B cell (primary cell): ENCODE results near the gene TSNAX.

Experiments used
- CTCF ChIP-seq: fragments of 200-600 bp; IDR thresholded peaks from one replicate; pipeline ENCODE4 v1.8.0; 2022; ENCODE audit warnings: antibody characterized with exemption, mild to moderate bottlenecking
- EZH2 ChIP-seq: IDR thresholded peaks from 2 replicates; pipeline ENCODE4 v1.6.1; 2012; ENCODE audit warnings: borderline replicate concordance, low read depth, mild to moderate bottlenecking, moderate library complexity, low read length; ENCODE audit not compliant: insufficient read depth, poor library complexity, severe bottlenecking

DNA sequence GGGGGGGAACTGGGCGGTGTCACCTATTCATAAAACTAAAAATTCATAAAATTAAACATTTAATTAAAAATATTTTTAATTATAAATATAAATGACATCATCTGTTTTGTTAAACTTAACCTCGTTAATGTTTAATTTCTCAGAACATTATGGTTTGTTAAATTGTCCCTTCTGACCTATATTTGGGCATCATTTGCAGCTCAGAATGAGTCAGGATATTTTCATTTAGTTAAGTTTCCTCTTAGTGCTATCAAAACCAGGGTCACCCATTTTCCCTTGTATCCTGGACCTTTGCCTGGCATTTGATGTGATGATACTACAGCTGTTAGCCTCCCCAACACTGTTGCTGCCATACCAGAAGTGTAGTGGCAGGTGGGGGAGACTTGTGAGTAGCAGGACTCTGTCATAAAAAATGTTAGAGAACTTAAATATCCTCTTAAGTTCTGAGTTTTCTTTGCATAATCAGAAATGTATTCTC is 30.3 kb downstream of the TSNAX start:
- TF ChIP-seq EZH2 (no peak), CTCF (no peak)
